NB4 (cell line): ENCODE measurements around the gene ANKS1A.

Experiments used
- MAX ChIP-seq: IDR thresholded peaks from 2 replicates; pipeline ENCODE4 v1.6.1; 2011; ENCODE audit warnings: low read depth, low read length
- MYC ChIP-seq: IDR thresholded peaks from 2 replicates; pipeline ENCODE4 v1.6.1; 2011; ENCODE audit warnings: low read depth, low read length
- POLR2A ChIP-seq: IDR thresholded peaks from 2 replicates; pipeline ENCODE4 v1.6.1; 2011; ENCODE audit warnings: mild to moderate bottlenecking; ENCODE audit not compliant: insufficient read length; ENCODE audit errors: extremely low read depth
- TF ChIP-seq, protein P1 (sequence below): IDR thresholded peaks from one replicate; pipeline ENCODE4 v1.5.1; 2012; ENCODE audit warnings: low read depth, low read length

GRCh38 chr6:34950849-34951248 lies 61.8 kb downstream of the ANKS1A start:
- TF ChIP-seq, protein P1, sequence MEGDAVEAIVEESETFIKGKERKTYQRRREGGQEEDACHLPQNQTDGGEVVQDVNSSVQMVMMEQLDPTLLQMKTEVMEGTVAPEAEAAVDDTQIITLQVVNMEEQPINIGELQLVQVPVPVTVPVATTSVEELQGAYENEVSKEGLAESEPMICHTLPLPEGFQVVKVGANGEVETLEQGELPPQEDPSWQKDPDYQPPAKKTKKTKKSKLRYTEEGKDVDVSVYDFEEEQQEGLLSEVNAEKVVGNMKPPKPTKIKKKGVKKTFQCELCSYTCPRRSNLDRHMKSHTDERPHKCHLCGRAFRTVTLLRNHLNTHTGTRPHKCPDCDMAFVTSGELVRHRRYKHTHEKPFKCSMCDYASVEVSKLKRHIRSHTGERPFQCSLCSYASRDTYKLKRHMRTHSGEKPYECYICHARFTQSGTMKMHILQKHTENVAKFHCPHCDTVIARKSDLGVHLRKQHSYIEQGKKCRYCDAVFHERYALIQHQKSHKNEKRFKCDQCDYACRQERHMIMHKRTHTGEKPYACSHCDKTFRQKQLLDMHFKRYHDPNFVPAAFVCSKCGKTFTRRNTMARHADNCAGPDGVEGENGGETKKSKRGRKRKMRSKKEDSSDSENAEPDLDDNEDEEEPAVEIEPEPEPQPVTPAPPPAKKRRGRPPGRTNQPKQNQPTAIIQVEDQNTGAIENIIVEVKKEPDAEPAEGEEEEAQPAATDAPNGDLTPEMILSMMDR: no peak
- TF ChIP-seq POLR2A (no peak), MAX (no peak), MYC (no peak)
